Right atrium auricular region (tissue), 2 donors: ENCODE measurements around the gene MOGAT1. TPM values are rescaled to one million over a fixed set of nuclear protein-coding genes. Genes with fewer than 3 reads are reported as not detected.
"Not testable (repeated sequence)": the region's sequence is repeated elsewhere in the genome, so short reads cannot be mapped to it uniquely, and the experiment has no call there.

Experiments used
- DNase-seq: peaks from one replicate; pipeline ENCODE4 v3.0.0-alpha.2; 2019; ENCODE audit warnings: low spot score
- H3K27ac ChIP-seq, 2 donors: fragments of 200-600 bp; sonication (generic); 1 replicate in 1 of 2; 2 replicates in 1 of 2; pipeline ENCODE4 v1.5.1; 2016 to 2019
- H3K27me3 ChIP-seq, 2 donors: fragments of 200-600 bp; sonication (generic); one replicate each; pipeline versions ENCODE4 v1.5.1 to v1.6.0; 2017 to 2019
- H3K36me3 ChIP-seq: fragments of 200-600 bp; sonication (generic); one replicate; pipeline ENCODE4 v1.5.1; 2016
- H3K4me1 ChIP-seq, 2 donors: fragments of 200-600 bp; sonication (generic); one replicate each; pipeline versions ENCODE4 v1.5.1 to v1.6.0; 2017 to 2019
- H3K4me3 ChIP-seq, 2 donors: fragments of 200-600 bp; sonication (generic); 1 replicate in 1 of 2; 2 replicates in 1 of 2; pipeline ENCODE4 v1.5.1; 2017 to 2019; ENCODE audit warnings: mild to moderate bottlenecking in 1 of 2, moderate library complexity in 1 of 2
- H3K9me3 ChIP-seq, 2 donors: fragments of 200-600 bp; sonication (generic); one replicate each; pipeline ENCODE4 v1.5.1; 2019
- CTCF ChIP-seq, 2 donors: fragments of 200-600 bp; sonication (generic); IDR thresholded peaks; one replicate each; pipeline ENCODE4 v1.5.1; 2019; ENCODE audit warnings: antibody characterized with exemption in 2 of 2
- total RNA-seq, 2 donors: library from RNA; depleted of rRNA; stranded (reverse); fragments of >200 nt; gene quantifications; one replicate each; pipeline ENCODE4 v1.1.0, GENCODE V29; 2016

MOGAT1 gene
- total RNA-seq, 2 donors from 2014 or later = not detected

- H3K9me3 ChIP-seq = no peaks in the 10 kb centered on the region
- no peaks in the 10 kb centered on the region for H3K27me3 ChIP-seq
- H3K4me3 ChIP-seq = no peak overlapping the region
- H3K36me3 ChIP-seq = no peaks in the 10 kb centered on the region
- no peak for TF ChIP-seq CTCF (IDR thresholded peaks at IDR 0.05)
- no peak overlapping the region for H3K27ac ChIP-seq
- H3K4me1 ChIP-seq = peaks cover 0 to 12% of the 10 kb centered on the region in 2 donors
- peak; percentile 43 for DNase-seq
Observed at GRCh38 chr2:222754324-222754930, 83.0 kb downstream of the MOGAT1 start.

DNA sequence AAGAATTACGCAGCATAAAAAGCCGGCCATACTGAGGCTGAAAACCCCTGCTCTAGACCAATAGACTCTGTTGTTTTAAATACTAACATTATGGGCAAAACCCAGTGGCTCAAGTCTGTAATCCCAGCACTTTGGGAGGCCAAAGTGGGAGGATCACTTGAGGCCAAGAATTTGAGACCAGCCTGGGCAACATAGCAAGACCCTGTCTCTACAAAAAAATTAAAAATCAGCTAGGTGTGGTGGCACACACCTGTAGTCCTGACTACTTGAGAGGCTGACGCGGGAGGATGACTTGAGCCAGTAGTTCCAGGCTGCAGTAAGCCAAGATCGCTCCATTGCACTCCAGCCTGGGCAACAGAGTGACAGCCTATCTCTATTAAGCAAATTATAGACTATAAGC, 84.1 kb downstream of the MOGAT1 start:
- DNase-seq, H3K27me3 ChIP-seq, H3K9me3 ChIP-seq, H3K27ac ChIP-seq, H3K36me3 ChIP-seq, H3K4me3 ChIP-seq: not testable (repeated sequence)
- H3K4me1 ChIP-seq = peaks cover 0 to 12% of the 10 kb centered on the region in 2 donors

DNA sequence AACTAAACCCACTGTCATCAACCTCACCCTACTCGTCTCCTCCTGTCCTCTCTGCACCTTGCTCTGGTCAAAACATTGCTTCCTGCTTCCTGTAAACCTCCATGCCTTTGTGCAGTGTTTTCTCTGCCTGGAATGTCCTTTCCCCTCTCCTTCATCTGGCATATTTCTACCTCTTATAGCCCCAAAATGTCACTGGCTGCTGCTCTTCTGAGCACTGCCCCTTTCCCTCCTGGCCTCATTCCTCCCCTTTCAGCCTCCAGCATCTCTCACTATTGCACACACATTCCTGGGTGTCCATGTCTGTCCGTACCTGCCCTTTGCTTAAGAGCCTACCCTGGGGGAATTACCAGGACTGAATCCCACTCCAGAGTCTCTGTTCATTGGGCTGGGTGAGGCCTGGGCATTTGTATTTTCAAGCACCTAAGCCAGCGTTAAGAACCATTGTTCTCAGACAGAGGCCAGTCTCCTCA, 84.9 kb downstream of the MOGAT1 start:
- peaks cover 0 to 12% of the 10 kb centered on the region in 2 donors for H3K4me1 ChIP-seq
- no peaks in the 10 kb centered on the region for H3K9me3 ChIP-seq
- H3K27ac ChIP-seq = no peak overlapping the region
- H3K36me3 ChIP-seq = no peaks in the 10 kb centered on the region
- no peaks in the 10 kb centered on the region for H3K27me3 ChIP-seq
- TF ChIP-seq CTCF (IDR thresholded peaks at IDR 0.05) = no peak
- no peak for DNase-seq
- no peak overlapping the region for H3K4me3 ChIP-seq

- H3K4me1 ChIP-seq = peaks cover 0 to 12% of the 10 kb centered on the region in 2 donors
- no peaks in the 10 kb centered on the region for H3K36me3 ChIP-seq
- no peak overlapping the region for H3K4me3 ChIP-seq
- H3K9me3 ChIP-seq = no peaks in the 10 kb centered on the region
- no peaks in the 10 kb centered on the region for H3K27me3 ChIP-seq
- DNase-seq = no peak
- no peak overlapping the region for H3K27ac ChIP-seq
- TF ChIP-seq CTCF (IDR thresholded peaks at IDR 0.05) = no peak
Observed at GRCh38 chr2:222756951-222757650, 85.6 kb downstream of the MOGAT1 start.

Other genes with a start within 250 kb of the MOGAT1 start
- gene SGPP2, start 247.1 kb upstream of the MOGAT1 start, total RNA-seq = 10 to 100 TPM in 1 of 2 donors, 1 to 10 TPM in 1; 2.1 to 13.0 TPM
- gene FARSB, start 15.6 kb upstream of the MOGAT1 start, total RNA-seq = 10 to 100 TPM; 11.3 to 13.7 TPM
- 10 to 100 TPM; 29.0 to 35.7 TPM for gene ACSL3, start 189.4 kb downstream of the MOGAT1 start, total RNA-seq